ENCODE measurements around the gene MTRF1L.

MTRF1L gene

GRCh38 chr6:153002613-153003365, at the start of gene MTRF1L:
Gene MTRF1L (minus strand): TSS chr6:153002709. CDS start chr6:153002685, 24 bp downstream.
- peak; percentile 85 for DNase-seq

GRCh38 chr6:153051801-153052200, 49.3 kb upstream of the MTRF1L start:
- no peak for DNase-seq

- DNase-seq = no peak
Observed at GRCh38 chr6:153048631-153049030, 46.1 kb upstream of the MTRF1L start.

GRCh38 chr6:153047386-153047785, 44.9 kb upstream of the MTRF1L start:
- DNase-seq = no peak

- DNase-seq = no peak
Observed at GRCh38 chr6:153045271-153045670, 42.8 kb upstream of the MTRF1L start.

- DNase-seq = no peak
Observed at GRCh38 chr6:153044295-153044694, 41.8 kb upstream of the MTRF1L start.

- no peak for DNase-seq
Observed at GRCh38 chr6:153043719-153044118, 41.2 kb upstream of the MTRF1L start.

GRCh38 chr6:153038378-153039057, 36.0 kb upstream of the MTRF1L start:
- no peak for DNase-seq

GRCh38 chr6:153034139-153034538, 31.6 kb upstream of the MTRF1L start:
- DNase-seq = no peak

- DNase-seq = no peak
Observed at GRCh38 chr6:153032255-153032882, 29.9 kb upstream of the MTRF1L start.

GRCh38 chr6:153031335-153031955, 28.9 kb upstream of the MTRF1L start:
- no peak for DNase-seq

- DNase-seq = no peak
Observed at GRCh38 chr6:153028963-153029362, 26.5 kb upstream of the MTRF1L start.

GRCh38 chr6:153028286-153028685, 25.8 kb upstream of the MTRF1L start:
- DNase-seq = no peak

- no peak for DNase-seq
Observed at GRCh38 chr6:153027480-153027879, 25.0 kb upstream of the MTRF1L start.

- no peak for DNase-seq
Observed at GRCh38 chr6:153024709-153025017, 22.2 kb upstream of the MTRF1L start.

GRCh38 chr6:153023977-153024708, 21.6 kb upstream of the MTRF1L start:
- peak; percentile 4 for DNase-seq

- DNase-seq = no peak
Observed at GRCh38 chr6:153018355-153018754, 15.8 kb upstream of the MTRF1L start.

GRCh38 chr6:153016846-153017245, 14.3 kb upstream of the MTRF1L start:
- DNase-seq = no peak

- no peak for DNase-seq
Observed at GRCh38 chr6:153015094-153015640, 12.7 kb upstream of the MTRF1L start.

- no peak for DNase-seq
Observed at GRCh38 chr6:153013438-153013837, 10.9 kb upstream of the MTRF1L start.

- DNase-seq = no peak
Observed at GRCh38 chr6:153012856-153013255, 10.3 kb upstream of the MTRF1L start.

GRCh38 chr6:153003366-153003690, 819 bp upstream of the MTRF1L start:
- DNase-seq = no peak
